Activated CD8-positive, alpha-beta memory T cell treated with anti-CD3 and anti-CD28 coated beads for 48 hours (primary cell): ENCODE measurements around the gene MRPS18A.

Experiments used
- DNase-seq, 3 experiments: peaks; one replicate each; pipeline ENCODE4 v3.0.0-alpha.2; 2020; ENCODE audit warnings: low read depth in 2 of 3, low spot score in 2 of 3

MRPS18A gene

GRCh38 chr6:43699564-43700186 is 12.1 kb upstream of the MRPS18A start:
- no peak for DNase-seq

GRCh38 chr6:43698584-43699349 is 11.2 kb upstream of the MRPS18A start:
- DNase-seq, result no peak

GRCh38 chr6:43697421-43697820 is 9.8 kb upstream of the MRPS18A start:
- DNase-seq, result no peak

GRCh38 chr6:43695967-43696291 is 8.3 kb upstream of the MRPS18A start:
- DNase-seq, result no peak

GRCh38 chr6:43695215-43695966 is 7.8 kb upstream of the MRPS18A start:
- DNase-seq, result no peak

- no peak for DNase-seq
These were observed 1.8 kb upstream of the MRPS18A start for GRCh38 chr6:43689421-43689820.

- no peak for DNase-seq
These were observed 533 bp downstream of the MRPS18A start for GRCh38 chr6:43687079-43687436.

- no peak for DNase-seq
These were observed 3.7 kb downstream of the MRPS18A start for GRCh38 chr6:43683708-43684455.

GRCh38 chr6:43682724-43683429 is 4.7 kb downstream of the MRPS18A start:
- no peak for DNase-seq

- no peak for DNase-seq
These were observed 6.3 kb downstream of the MRPS18A start for GRCh38 chr6:43681303-43681702.

GRCh38 chr6:43680308-43681200 is 7.0 kb downstream of the MRPS18A start:
- no peak for DNase-seq

GRCh38 chr6:43679057-43679456 is 8.5 kb downstream of the MRPS18A start:
- no peak for DNase-seq

GRCh38 chr6:43678341-43678740 is 9.2 kb downstream of the MRPS18A start:
- no peak for DNase-seq

GRCh38 chr6:43677759-43678158 is 9.8 kb downstream of the MRPS18A start:
- no peak for DNase-seq

GRCh38 chr6:43676962-43677606 is 10.5 kb downstream of the MRPS18A start:
- no peak for DNase-seq

GRCh38 chr6:43674921-43675320 is 12.7 kb downstream of the MRPS18A start:
- no peak for DNase-seq

GRCh38 chr6:43674291-43674690 is 13.3 kb downstream of the MRPS18A start:
- DNase-seq, result no peak

- no peak for DNase-seq
These were observed 14.0 kb downstream of the MRPS18A start for GRCh38 chr6:43673444-43674084.
